Prostate gland (tissue), 2 donors: ENCODE data around the gene DNAJC30. TPM values are rescaled to one million over a fixed set of nuclear protein-coding genes. Genes with fewer than 3 reads are reported as not detected.

ENCODE experiments used
- DNase-seq: peaks from one replicate; pipeline ENCODE4 v3.0.0-alpha.2; 2019; ENCODE audit warnings: low spot score
- H3K27ac ChIP-seq, 2 donors: fragments of 200-600 bp; sonication (generic); 2 replicates each; pipeline ENCODE4 v1.5.1; 2017 to 2019
- H3K27me3 ChIP-seq: fragments of 200-600 bp; sonication (generic); replicated peaks from 2 replicates; pipeline ENCODE4 v1.5.1; 2019; ENCODE audit not compliant: insufficient read depth
- H3K36me3 ChIP-seq, 2 donors: fragments of 200-600 bp; sonication (generic); 1 replicate in 1 of 2; 2 replicates in 1 of 2; pipeline versions ENCODE4 v1.5.1 to v1.8.1; 2017 to 2019
- H3K4me1 ChIP-seq: fragments of 200-600 bp; sonication (generic); replicated peaks from 2 replicates; pipeline ENCODE4 v1.5.1; 2019
- H3K4me3 ChIP-seq, 2 donors: fragments of 200-600 bp; sonication (generic); 2 replicates each; pipeline ENCODE4 v1.5.1; 2017 to 2019
- H3K9me3 ChIP-seq: fragments of 200-600 bp; sonication (generic); 2 replicates; pipeline ENCODE4 v1.5.1; 2017
- CTCF ChIP-seq, 4 experiments: fragments of 200-600 bp in 2 of 4; fragments of 450-650 bp in 2 of 4; sonication (generic) in 2 of 4; IDR thresholded peaks; 1 replicate in 3 of 4; 2 replicates in 1 of 4; pipeline ENCODE4 v1.5.1; 2016 to 2019; ENCODE audit warnings: antibody characterized with exemption in 4 of 4, mild to moderate bottlenecking in 2 of 4, moderate library complexity in 2 of 4
- POLR2A ChIP-seq: fragments of 450-650 bp; IDR thresholded peaks from one replicate; pipeline ENCODE4 v1.6.1; 2016; ENCODE audit warnings: antibody characterized with exemption, mild to moderate bottlenecking
- POLR2AphosphoS5 ChIP-seq: sonication (generic); formaldehyde crosslinking; IDR thresholded peaks from one replicate; pipeline ENCODE4 v1.6.1; 2017; ENCODE audit warnings: antibody characterized with exemption
- WGBS: methylation state at CpG from one replicate; pipeline ENCODE4 v1.1.5; 2018; 5-methylcytosine and 5-hydroxymethylcytosine counted together
- intact Hi-C: fragments of 100-400 bp; cut with DNase I; formaldehyde crosslinking; loops from one replicate; pipeline ENCODE4 v1.14.2; 2022
- total RNA-seq, 2 donors: library from RNA; depleted of rRNA; stranded (reverse); fragments of >200 nt; gene quantifications; one replicate each; pipeline ENCODE4 v1.1.0, GENCODE V29; 2016

Gene DNAJC30
- 10 to 100 TPM; 16.3 to 16.8 TPM for total RNA-seq

- TF ChIP-seq POLR2A (peak; percentile 40), POLR2AphosphoS5 (peak; percentile 92), CTCF (IDR thresholded peaks at IDR 0.05) (peak in 2 of 4 experiments; percentile 33 to 57)
- WGBS = under 1% methylated on average over 62 of the region's 68 CpGs
- intact Hi-C loops = no loop called here
- DNase-seq = peak; percentile 96
- H3K27ac ChIP-seq = peak within 1 kb of the TSS; percentile 60 to 68
- H3K27me3 ChIP-seq = no peaks in the 10 kb centered on the region
- H3K4me1 ChIP-seq = peaks cover 14% of the 10 kb centered on the region
- H3K4me3 ChIP-seq = peak within 1 kb of the TSS; percentile 75 to 92
- H3K36me3 ChIP-seq = no peaks in the 10 kb centered on the region
- no peaks in the 10 kb centered on the region for H3K9me3 ChIP-seq
These were observed at the start of gene DNAJC30, which contains the start of gene BUD23 for GRCh38 chr7:73683056-73683787. Gene DNAJC30, minus strand, starts transcription at chr7:73683453. Its CDS starts 30 bp downstream, at chr7:73683423. Gene BUD23, plus strand, starts transcription at chr7:73683597. Its CDS starts 29 bp downstream, at chr7:73683626.

GRCh38 chr7:73732397-73732796, 49.1 kb upstream of the DNAJC30 start:
- 46% methylated on average over 2 of the region's 2 CpGs for WGBS
- H3K4me3 ChIP-seq = no peak overlapping the region
- no peak for DNase-seq
- no peaks in the 10 kb centered on the region for H3K9me3 ChIP-seq
- H3K27ac ChIP-seq = no peak overlapping the region
- H3K36me3 ChIP-seq = no peaks in the 10 kb centered on the region
- TF ChIP-seq POLR2AphosphoS5 (no peak), CTCF (IDR thresholded peaks at IDR 0.05) (no peak), POLR2A (no peak)
- H3K27me3 ChIP-seq = no peaks in the 10 kb centered on the region
- H3K4me1 ChIP-seq = peaks cover 4% of the 10 kb centered on the region
- intact Hi-C loops = no loop called here

- intact Hi-C loops = no loop called here
- 43% methylated on average over 3 of the region's 3 CpGs for WGBS
These were observed 47.2 kb upstream of the DNAJC30 start for GRCh38 chr7:73730485-73730884.

GRCh38 chr7:73728551-73728950, 45.3 kb upstream of the DNAJC30 start:
- Histone ChIP-seq H3K9me3 (no peaks in the 10 kb centered on the region), H3K4me3 (no peak overlapping the region), H3K27ac (no peak overlapping the region), H3K36me3 (no peaks in the 10 kb centered on the region), H3K4me1 (no peaks in the 10 kb centered on the region), H3K27me3 (no peaks in the 10 kb centered on the region)
- intact Hi-C loops = no loop called here
- WGBS = 35% methylated on average over 5 of the region's 5 CpGs
- TF ChIP-seq POLR2A = no peak
- TF ChIP-seq CTCF (IDR thresholded peaks at IDR 0.05) = no peak
- TF ChIP-seq POLR2AphosphoS5 = no peak
- DNase-seq = no peak

More at GRCh38 chr7:73730485-73730884, 47.2 kb upstream of the DNAJC30 start:
- Histone ChIP-seq H3K4me1 (no peaks in the 10 kb centered on the region), H3K9me3 (no peaks in the 10 kb centered on the region), H3K27ac (no peak overlapping the region), H3K36me3 (no peaks in the 10 kb centered on the region), H3K27me3 (no peaks in the 10 kb centered on the region), H3K4me3 (no peak overlapping the region)
- DNase-seq = no peak
- TF ChIP-seq POLR2AphosphoS5 (no peak), CTCF (IDR thresholded peaks at IDR 0.05) (no peak), POLR2A (no peak)

GRCh38 chr7:73727952-73728351, 44.7 kb upstream of the DNAJC30 start:
- WGBS = 83% methylated on average over 3 of the region's 3 CpGs
- intact Hi-C loops = no loop called here
- Histone ChIP-seq H3K27me3 (no peaks in the 10 kb centered on the region), H3K27ac (no peak overlapping the region), H3K4me3 (no peak overlapping the region), H3K9me3 (no peaks in the 10 kb centered on the region), H3K4me1 (no peaks in the 10 kb centered on the region), H3K36me3 (no peaks in the 10 kb centered on the region)
- no peak for TF ChIP-seq POLR2AphosphoS5
- TF ChIP-seq POLR2A = no peak
- TF ChIP-seq CTCF (IDR thresholded peaks at IDR 0.05) = no peak
- no peak for DNase-seq
